GM12864 (cell line): Measurements from ENCODE around the gene JPT2.
A peak's percentile ranks its signal among the peaks of the same experiment; 100 is the strongest.
"Not testable (repeated sequence)": the region's sequence is repeated elsewhere in the genome, so short reads cannot be mapped to it uniquely, and the experiment has no call there.

Experiments used
- DNase-seq: peaks from one replicate; pipeline ENCODE4 v3.0.0-alpha.2; 2011; ENCODE audit warnings: low read depth
- H3K4me3 ChIP-seq: 2 replicates; pipeline ENCODE4 v1.5.1; 2011; ENCODE audit warnings: mild to moderate bottlenecking, low read depth, low read length, control low read depth
- CTCF ChIP-seq: IDR thresholded peaks from 2 replicates; pipeline ENCODE4 v1.5.1; 2011; ENCODE audit warnings: low read depth, mild to moderate bottlenecking, moderate library complexity, low read length, control low read depth, inconsistent platforms; ENCODE audit errors: missing control alignments

JPT2 gene

GRCh38 chr16:1691276-1691675, 13.2 kb downstream of the JPT2 start:
- no peak overlapping the region for H3K4me3 ChIP-seq
- TF ChIP-seq CTCF, result no peak
- DNase-seq, result no peak

GRCh38 chr16:1691956-1692355, 13.9 kb downstream of the JPT2 start:
- no peak for TF ChIP-seq CTCF
- DNase-seq, result no peak
- H3K4me3 ChIP-seq, result no peak overlapping the region

GRCh38 chr16:1696863-1697262, 18.8 kb downstream of the JPT2 start:
- no peak for DNase-seq
- H3K4me3 ChIP-seq, result no peak overlapping the region
- TF ChIP-seq CTCF, result no peak

- TF ChIP-seq CTCF, result no peak
- no peak overlapping the region for H3K4me3 ChIP-seq
- DNase-seq, result no peak
These were observed 20.6 kb downstream of the JPT2 start for GRCh38 chr16:1698680-1699079.

- no peak for TF ChIP-seq CTCF
- DNase-seq, result no peak
- no peak overlapping the region for H3K4me3 ChIP-seq
These were observed 22.2 kb downstream of the JPT2 start for GRCh38 chr16:1700246-1700645.

GRCh38 chr16:1701216-1701878, 23.3 kb downstream of the JPT2 start:
- no peak overlapping the region for H3K4me3 ChIP-seq
- no peak for DNase-seq
- TF ChIP-seq CTCF, result no peak

GRCh38 chr16:1705324-1705687, 27.2 kb downstream of the JPT2 start:
- H3K4me3 ChIP-seq, result peak overlapping the region; percentile 76
- not testable (repeated sequence) for DNase-seq
